Activated T-helper 1 cell treated with Interleukin-2 at 50 U/mL for 16 hours (primary cell): Measurements from ENCODE around the gene FBXO2.
"Not testable (repeated sequence)": the region's sequence is repeated elsewhere in the genome, so short reads cannot be mapped to it uniquely, and the experiment has no call there.

Experiments used
- DNase-seq: peaks from one replicate; pipeline ENCODE4 v3.0.0-alpha.2; 2020; ENCODE audit warnings: low read depth

Gene FBXO2

GRCh38 chr1:11629184-11630016 lies 24.8 kb downstream of the FBXO2 start:
- no peak for DNase-seq

- DNase-seq, result no peak
Measured at GRCh38 chr1:11628767-11629166, 25.5 kb downstream of the FBXO2 start.

- DNase-seq, result no peak
Measured at GRCh38 chr1:11626551-11626950, 27.7 kb downstream of the FBXO2 start.

- DNase-seq, result no peak
Measured at GRCh38 chr1:11623702-11624101, 30.5 kb downstream of the FBXO2 start.

GRCh38 chr1:11622398-11622797 lies 31.8 kb downstream of the FBXO2 start:
- no peak for DNase-seq

- DNase-seq, result no peak
Measured at GRCh38 chr1:11620924-11621323, 33.3 kb downstream of the FBXO2 start.

- DNase-seq, result no peak
Measured at GRCh38 chr1:11620405-11620804, 33.8 kb downstream of the FBXO2 start.

- DNase-seq, result no peak
Measured at GRCh38 chr1:11617741-11618140, 36.5 kb downstream of the FBXO2 start.

GRCh38 chr1:11617314-11617713 lies 36.9 kb downstream of the FBXO2 start:
- DNase-seq, result no peak

GRCh38 chr1:11616766-11617165 lies 37.5 kb downstream of the FBXO2 start:
- no peak for DNase-seq

- DNase-seq, result no peak
Measured at GRCh38 chr1:11615090-11615489, 39.1 kb downstream of the FBXO2 start.

- no peak for DNase-seq
Measured at GRCh38 chr1:11613347-11613746, 40.9 kb downstream of the FBXO2 start.

GRCh38 chr1:11611638-11612327 lies 42.4 kb downstream of the FBXO2 start:
- no peak for DNase-seq

- DNase-seq, result no peak
Measured at GRCh38 chr1:11610629-11611180, 43.5 kb downstream of the FBXO2 start.

GRCh38 chr1:11609378-11609777 lies 44.9 kb downstream of the FBXO2 start:
- DNase-seq, result not testable (repeated sequence)

GRCh38 chr1:11608596-11609130 lies 45.6 kb downstream of the FBXO2 start:
- DNase-seq, result not testable (repeated sequence)

- no peak for DNase-seq
Measured at GRCh38 chr1:11606775-11607174, 47.5 kb downstream of the FBXO2 start.

GRCh38 chr1:11602981-11603380 lies 51.2 kb downstream of the FBXO2 start:
- DNase-seq, result no peak

GRCh38 chr1:11602424-11602823 lies 51.8 kb downstream of the FBXO2 start:
- DNase-seq, result no peak

- no peak for DNase-seq
Measured at GRCh38 chr1:11600836-11601235, 53.4 kb downstream of the FBXO2 start.

- no peak for DNase-seq
Measured at GRCh38 chr1:11599891-11600576, 54.2 kb downstream of the FBXO2 start.

- DNase-seq, result no peak
Measured at GRCh38 chr1:11598461-11598860, 55.8 kb downstream of the FBXO2 start.
